ENCODE results near the gene ANKRD42.
"Not testable (repeated sequence)": the region's sequence is repeated elsewhere in the genome, so short reads cannot be mapped to it uniquely, and the experiment has no call there.

Gene ANKRD42

DNA sequence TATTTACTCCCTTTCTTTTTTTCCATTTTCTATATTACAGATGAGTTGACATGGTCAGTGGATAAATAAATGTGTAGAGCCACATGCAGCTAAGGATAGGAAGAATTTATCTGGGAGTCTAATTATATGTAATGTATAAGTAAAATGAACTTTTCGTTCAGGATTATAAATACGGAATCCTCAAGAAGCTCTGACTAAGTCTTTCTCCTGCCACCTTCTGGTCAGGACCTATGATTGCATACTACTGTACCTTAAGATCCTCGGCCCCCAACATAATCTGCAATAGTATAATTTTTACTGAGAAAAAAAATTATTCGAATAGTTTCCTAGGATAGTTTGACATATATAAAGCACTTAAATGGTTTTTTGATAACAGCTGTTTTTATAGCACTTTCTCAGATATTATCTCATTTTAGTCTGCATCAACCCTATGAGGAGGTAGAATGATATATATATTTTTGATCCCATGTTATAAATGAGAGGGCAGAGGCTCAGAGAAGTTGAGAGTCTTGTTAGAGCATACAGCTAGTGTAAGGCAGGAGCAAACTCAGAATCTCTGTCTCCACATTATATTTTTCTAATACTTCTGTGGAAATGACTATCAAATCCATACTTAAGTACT lies 56.6 kb downstream of the ANKRD42 start:
- DNase-seq = peak; percentile 10

DNA sequence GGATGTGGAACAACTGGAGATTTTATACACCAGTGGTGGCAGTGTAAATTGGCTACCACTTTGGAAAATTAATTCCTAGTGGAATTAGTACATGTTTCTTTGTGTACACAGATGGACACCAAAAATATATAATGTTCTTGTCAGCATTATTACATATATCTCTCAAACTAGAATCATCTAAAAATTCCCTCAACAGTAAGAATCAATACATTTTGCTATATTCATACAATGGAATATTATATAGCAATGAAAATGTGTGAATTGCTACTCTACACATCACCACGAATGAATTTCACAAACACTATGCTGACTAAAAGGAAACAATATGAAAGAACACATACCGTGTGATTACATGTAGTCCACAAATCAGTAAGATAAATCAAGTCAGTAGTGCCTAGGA lies 58.8 kb downstream of the ANKRD42 start:
- no peak for DNase-seq

DNA sequence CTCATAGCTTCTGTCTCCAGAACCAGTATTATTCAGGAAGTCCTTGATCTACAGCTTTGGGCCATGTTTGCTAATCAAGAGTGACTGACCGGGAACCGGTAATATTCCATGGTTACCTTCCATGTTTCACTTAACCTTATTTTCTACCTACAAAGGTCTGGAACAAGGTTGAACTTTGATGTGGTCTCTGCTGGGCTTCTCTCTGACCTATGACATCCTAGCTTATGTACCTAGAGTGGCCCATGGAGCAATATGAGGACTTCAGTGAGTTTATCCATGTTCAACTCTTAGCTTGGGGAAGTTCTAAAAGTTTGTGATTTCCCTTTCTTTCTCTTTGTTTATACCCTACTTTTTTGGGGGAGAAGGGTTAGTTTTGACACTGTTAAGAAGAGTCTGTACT lies 59.4 kb downstream of the ANKRD42 start:
- no peak for DNase-seq

DNA sequence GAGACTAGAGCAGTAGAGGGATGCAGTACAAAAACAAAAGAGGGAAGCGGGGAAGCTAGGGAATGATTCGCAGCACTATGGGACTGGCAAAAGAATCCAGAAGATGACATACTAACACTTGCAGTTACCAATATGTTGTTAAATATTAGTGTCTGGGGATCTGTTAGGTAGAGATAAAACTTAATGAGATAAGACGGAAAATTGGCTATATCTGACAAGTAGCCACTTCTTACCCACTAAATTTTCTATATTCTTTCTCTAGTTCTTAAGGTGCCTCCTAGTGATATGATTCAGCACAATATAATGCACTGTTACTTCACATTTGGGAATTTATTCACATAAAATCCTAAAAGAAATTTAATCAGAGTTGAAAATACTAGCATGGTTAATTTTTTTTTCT lies 61.9 kb downstream of the ANKRD42 start:
- no peak for DNase-seq

DNA sequence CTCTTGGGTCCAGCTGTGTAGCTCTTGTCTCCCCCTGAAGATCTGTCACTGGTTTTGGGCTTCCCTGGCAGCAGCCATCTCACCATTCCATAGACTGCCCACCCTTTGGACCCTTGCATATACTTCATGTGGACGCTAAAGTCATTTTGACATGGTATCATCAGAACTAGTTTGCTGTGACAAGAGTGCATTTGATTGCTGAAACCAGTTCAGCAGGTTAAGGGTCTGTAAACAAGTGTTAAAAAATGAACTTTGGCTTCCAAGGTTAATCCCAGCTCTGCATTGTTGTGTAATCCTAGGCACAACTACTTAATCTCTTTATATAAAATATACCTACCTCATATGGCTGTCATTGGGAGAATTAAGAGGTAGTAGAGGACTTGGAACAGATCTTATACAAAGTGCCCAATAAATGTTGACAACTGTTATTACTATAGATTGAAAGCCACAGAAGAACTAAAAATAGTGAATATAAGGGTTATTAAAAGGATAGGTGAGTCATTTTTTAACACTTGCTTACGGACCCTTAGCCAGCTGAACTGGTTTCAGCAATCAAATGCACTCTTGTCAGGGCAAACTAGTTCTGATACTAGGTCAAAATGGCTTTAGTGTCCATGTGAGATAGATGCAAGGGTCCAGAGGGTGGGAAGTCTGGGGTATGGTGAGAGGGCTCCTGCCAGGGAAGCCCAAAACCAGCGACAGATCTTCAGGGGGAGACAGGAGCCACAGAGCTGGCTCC lies 63.3 kb downstream of the ANKRD42 start:
- no peak for DNase-seq

DNA sequence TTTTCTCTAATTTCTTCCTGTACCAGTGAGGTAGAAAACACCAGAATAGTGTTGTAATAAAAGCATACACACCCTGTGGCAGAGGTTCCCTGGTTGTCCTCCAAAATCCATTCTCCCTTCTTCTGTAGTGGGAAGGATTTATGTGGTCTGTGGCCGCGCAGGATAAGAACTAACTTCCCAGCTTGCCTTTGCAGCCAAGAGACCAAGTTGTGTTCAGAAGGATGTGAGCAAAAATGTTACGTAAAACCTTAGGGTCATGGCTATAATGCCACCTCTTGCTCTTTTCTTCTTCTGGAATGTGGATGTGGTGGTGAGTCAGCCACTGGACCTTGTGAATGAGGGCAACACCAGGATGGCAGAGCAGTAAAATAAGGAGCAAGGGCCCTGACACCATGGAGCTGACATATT lies 64.3 kb downstream of the ANKRD42 start:
- no peak for DNase-seq

DNA sequence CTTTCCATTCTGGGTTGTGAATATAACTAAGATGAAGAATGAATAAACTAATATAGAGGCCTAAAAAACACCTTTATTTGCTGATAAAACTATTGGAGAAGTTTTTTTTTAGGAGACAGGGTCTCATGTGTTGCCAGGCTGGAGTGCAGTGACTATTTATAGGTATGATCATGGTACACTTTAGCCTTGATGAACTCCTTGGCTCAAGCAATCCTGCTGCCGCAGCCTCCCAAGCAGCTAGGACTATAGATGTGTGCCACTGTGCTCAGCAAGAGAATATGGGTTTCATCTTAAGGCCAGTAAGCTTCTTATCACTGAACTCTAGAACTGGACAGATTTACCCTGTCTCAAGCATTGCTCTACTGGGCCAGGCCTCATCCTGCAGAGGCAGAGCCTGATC lies 66.0 kb downstream of the ANKRD42 start:
- no peak for DNase-seq

DNA sequence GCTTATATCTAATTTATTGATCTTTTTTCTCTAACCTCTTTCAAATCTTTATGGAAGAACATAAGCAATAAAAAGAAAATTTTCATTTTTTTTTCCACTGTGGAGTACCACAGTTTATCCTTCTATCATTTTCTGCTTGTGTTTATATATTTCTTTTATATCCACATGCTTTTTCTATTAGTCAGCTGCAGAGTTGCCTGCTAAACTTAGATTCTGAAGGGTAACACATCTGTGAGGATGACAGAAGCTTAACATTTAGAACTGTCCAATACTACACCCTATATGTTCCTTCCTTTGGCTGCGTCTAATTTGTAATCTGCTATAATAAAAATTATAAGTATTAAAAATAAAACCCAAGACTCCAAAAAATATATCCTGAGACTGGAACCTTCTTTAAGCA lies 71.8 kb downstream of the ANKRD42 start:
- DNase-seq = no peak

DNA sequence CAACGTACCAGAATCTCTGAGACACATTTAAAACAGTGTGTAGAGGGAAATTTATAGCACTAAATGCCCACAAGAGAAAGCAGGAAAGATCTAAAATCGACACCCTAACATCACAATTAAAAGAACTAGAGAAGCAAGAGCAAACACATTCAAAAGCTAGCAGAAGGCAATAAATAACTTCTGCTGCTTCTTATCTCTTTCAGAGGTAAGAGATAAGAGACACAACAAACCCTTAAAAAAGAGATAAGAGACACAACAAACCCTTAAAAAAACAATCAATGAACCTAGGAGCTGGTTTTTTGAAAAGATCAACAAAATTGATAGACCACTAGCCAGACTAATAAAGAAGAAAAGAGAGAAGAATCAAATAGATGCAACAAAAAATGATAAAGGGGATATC lies 75.6 kb downstream of the ANKRD42 start:
- DNase-seq = not testable (repeated sequence)

DNA sequence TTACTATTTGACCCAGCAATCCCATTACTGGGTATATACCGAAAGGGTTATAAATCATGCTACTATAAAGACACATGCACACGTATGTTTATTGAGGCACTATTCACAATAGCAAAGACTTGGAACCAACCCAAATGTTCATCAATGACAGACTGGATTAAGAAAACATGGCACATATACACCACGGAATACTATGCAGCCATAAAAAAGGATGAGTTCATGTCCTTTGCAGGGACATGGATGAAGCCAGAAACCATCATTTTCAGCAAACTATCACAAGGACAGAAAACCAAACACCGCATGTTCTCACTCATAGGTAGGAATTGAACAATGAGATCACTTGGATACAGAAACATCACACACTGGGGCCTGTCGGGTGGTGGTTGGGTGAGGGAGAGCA lies 78.2 kb downstream of the ANKRD42 start:
- not testable (repeated sequence) for DNase-seq

DNA sequence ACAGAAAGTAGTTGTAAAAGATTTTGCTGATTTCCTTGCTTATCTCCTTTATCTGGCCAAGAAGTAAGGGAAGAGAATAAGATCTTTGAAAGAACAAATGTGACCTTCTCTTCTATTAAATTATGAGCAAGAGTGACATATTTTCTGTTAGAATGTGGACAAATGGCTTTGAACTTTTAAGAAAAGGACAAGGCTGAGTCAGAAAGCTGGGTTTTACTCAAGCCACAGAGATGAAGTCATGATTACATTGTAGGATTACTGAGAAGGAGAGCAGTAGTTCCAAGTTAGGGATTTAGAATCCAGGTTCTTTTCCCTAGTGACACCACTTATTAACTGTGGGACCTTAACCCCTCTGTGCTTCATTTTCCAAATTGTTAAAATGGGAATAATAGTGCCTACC lies 79.1 kb downstream of the ANKRD42 start:
- DNase-seq = no peak

DNA sequence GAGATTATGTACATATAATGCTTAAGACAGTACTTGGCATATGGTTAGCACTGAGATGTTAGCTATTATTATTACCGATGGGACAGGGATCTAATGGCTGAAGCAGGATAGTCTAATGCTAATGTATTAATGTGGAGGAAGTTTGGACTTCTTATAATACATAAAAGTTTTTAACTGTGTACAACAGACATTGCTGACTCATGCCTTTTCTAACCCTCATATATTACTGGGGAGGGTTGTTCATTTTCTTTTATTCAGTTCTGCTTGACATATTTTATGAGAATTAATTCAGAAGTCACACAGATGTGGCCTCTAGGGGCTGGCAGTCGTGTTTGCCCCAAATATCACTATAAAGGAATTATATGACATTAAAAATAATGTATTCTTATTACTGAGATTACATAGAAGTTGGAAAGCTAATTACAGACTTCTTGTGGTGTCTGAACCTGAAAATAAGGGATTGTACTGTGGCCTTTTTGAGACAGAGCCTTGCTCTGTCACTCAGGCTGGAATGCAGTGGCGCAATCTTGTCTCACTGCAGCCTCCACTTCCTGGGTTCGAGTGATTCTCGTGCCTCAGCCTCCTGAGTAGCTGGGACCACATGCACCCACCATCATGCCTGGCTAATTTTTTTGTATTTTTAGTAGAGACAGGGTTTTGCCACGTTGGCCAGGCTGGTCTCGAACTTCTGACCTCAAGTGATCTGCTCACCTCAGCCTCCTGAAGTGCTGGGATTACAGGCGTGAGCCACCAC lies 82.6 kb downstream of the ANKRD42 start:
- DNase-seq = no peak

DNA sequence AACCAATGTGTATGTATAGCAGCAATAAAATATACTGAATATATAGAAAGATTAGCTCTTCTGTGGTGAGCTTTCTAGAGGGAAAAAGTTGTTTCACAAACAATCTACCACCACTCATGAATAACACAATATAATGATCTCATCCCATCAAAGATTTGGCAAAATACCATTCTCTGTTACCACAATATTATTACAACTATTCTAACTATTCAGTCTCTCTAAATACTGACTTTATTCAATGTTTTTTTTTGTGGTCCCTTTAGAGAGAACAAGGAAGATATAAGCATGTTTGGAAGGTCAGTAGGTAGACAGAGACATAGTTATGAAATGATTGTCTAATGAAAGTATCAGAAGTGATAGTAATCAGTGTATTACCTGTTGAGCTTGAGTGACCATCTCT lies 84.8 kb downstream of the ANKRD42 start:
- DNase-seq = no peak

DNA sequence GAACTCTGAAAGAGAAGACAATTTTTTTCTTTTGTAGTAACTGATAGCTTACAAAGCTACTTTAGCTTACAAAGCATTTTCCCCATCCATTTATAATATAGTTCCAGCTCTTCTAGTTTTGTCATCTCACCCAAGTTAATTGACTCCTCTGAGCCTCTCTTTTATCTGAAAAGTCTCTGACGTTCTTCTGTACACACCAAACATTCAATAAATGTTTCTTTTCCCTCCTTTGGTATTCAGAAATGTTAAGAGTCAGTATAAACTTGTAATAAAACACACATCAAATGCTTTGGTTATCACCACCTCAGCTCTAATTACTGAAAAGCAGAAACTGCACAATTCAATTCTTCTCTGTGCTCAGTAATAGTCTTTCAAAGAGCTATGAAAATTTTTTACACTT lies 86.7 kb downstream of the ANKRD42 start:
- DNase-seq = no peak

DNA sequence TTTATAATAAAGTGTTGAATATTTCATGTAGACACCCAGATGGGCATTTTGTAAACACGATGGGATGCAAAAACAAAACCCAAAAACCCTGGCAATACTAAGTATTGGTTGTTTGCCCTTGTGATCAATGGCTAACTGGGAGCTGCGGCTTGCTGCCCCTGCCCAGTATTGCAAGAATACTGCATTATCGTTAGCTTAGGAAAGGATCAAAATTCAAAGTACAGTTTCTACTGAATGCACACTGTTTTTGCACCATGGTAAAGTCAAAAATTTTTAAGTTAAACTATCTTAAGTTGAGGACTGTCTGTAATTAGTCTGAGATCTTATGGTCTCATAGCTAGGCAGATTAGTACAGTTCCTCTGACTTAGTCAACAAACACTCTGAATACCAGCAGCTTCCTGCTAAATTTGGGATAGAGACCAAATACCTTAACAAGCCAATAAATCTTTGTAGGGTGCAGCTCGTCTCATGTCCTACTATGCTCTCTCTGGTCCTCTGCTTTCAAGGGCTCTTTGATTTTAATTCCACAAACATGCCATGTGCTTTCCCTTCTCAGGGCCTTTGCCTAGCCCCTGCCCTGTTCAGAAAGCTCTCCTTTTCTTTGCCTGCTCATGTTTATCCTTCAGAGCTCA lies 88.7 kb downstream of the ANKRD42 start:
- DNase-seq = no peak

DNA sequence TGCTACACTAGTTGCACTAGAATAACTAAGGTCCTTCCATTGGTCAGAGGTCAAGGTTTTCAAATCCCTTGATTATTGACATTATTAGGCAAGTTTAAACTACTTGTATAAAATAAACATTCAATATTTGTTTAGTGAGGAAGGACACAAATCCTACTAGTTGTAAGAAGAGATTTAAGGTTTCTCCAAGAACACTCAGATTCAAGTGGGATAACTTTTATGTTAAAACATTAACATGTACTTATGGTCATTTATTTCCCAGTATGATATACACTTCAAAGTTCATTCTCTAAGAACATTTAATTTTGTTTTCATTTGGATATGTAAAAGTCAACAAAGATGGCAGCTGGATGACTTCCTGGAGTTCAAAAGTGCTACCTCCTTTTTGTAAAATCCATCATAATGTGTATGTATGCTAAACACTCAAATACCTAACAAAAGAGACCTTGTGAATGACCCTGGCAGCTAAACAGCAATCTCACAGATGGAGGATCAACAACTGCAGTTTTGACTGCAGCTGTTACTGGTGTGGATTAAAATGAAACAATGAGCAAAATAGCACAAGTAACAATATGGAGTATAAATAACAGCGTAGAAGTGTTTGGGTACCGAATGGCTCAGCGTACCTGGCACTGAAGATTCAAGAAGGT lies 91.1 kb downstream of the ANKRD42 start:
- peak; percentile 24 for DNase-seq

DNA sequence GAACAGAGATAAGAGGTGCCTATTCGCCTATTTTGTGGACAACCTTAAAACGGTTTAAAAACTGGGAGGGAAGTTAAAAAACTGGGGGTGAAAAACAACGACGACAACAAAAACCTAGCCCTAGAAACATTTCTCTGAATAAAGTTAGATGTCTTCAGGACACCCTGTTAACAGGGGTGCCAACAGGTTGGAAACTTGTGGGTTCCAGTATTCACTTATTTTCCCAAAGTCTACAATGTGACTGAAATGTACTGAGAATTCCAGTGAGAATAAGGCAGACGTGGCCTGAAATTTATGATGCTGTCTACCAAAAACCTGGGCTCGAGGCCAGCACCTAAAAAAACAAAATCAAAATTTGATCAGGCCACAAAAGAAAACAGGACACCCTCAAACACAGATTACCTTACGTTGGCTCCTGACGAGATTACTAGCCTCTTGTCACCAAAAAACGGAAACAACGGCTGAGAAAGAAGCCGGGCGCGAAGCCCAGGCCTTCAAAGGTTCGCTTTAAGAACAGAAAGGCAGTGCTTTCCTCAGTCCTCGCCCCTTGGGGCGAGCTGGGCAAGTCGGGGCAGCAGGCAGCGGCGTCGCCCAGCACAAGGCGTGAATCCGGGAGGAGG lies 91.7 kb downstream of the ANKRD42 start:
- no peak for DNase-seq

DNA sequence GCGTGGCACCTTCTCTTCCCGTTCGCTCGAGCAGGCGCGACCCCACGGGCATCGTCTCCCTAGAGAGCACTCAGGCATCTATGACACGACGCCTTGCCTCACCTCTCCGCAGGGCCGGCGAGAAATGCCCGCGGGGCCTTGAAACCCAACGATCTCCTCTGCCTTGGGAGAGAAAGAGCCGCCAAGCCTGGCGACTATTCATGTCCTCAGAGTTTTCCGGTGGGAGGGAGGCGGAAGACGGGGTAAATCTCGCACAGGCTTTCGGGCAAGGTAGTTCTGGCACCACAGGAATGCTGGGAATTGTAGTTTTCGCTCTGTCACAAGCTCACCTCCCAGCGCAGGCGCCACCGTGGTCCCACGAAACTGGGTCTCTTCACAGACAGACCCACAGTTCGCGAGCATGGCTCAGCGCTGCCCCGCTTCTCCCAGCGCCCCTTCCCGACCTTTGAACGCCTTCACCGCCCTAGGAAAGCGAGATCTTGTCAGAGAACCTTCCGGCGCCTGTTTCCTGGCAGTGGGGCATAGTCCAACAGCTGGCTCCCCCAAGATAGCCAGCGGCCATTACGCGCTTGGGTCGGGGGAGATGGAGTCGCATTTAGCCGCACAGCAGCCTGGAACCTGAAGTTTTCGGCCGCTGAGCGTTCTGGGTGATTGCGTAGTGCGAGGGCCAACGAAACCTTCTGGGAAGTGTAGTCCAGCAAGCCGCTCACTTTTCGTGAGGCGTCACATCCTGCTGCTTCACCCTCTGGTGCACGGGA lies 92.4 kb downstream of the ANKRD42 start, which contains the start of gene CCDC90B:
CCDC90B (minus strand) TSS at position 597 of the 758 bp plus-strand sequence; CDS start at position 202, 395 bp downstream.
- DNase-seq = peak; percentile 86

DNA sequence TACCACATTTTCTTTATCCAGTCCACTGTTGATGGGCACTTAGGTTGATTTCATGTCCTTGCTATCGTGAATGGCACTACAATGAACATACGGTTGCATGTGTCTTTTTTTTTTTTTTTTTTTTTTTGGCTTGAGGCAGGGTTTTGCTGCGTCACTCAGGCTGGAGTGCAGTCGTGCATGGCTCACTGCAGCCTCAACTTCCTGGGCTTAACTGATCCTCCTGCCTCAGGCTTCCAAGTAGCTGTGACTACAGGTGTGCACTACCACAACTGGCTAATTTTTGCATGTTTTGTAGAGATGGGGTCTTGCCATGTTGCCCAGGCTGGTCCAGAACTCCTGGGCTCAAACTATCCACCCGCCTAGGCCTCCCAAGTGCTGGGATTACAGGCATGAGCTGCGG lies 94.1 kb downstream of the ANKRD42 start:
- no peak for DNase-seq

DNA sequence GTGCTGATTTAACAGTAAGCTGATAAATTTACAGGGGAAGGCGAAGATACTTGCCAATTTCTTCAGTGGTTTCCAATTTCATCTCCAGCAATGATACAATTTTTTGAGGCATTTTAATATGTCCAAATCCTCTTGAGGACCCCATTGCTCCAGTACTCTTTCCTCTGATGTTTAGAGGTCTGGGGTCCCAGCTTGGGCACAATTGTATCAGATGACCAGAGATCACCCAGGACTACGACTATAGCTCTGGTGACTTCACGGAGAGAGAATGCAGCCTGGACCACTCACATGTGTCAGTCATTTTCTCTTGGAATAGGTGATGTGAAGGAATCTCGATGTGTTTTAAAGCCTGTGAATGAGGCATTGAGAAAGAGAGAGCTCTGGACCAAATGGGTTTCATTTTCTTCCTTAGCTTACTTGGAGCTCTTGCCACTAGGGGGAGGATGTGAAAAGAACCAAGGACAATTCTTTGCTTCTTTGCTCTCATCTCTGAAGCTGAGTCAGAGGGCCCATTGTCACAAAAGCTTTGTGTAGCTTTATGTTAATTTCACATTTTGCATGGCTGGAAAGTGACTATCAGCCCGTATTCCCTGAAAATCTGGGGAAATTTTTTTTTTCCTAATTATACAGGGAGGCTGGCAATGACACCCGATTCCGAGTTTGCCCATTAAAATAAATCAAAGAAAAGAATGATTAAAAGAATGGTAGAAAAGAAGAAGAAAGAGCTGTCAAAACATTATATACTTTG lies 99.4 kb downstream of the ANKRD42 start:
- peak; percentile 14 for DNase-seq

DNA sequence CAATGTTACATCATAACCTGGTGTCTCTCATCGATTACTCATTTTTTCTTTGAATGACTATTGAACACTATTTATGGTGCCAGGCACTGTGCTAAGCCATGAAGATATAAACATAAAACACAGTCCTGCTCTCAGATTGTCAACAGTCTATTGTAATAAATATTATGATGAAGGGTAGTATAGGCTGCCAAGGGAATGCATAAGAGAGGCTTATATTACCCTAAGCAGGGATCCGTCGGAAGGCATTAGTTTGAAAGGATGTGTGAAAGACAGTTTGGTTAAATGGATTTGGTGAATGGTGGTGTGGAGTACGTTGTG lies 99.9 kb downstream of the ANKRD42 start:
- no peak for DNase-seq
